ENCODE measurements around the gene JMJD8.

GRCh38 chr16:725463-726187 lies 41.5 kb upstream of the JMJD8 start:
- TF ChIP-seq CTCF (IDR thresholded peaks at IDR 0.05) (no peak), EP300 (IDR thresholded peaks at IDR 0.05) (no peak), POLR2A (IDR thresholded peaks at IDR 0.05) (no peak)

Measured in stomach (tissue), 4 donors.